WTC11 (cell line): ENCODE results near the gene EVC. TPM values are rescaled to one million over a fixed set of nuclear protein-coding genes. Genes with fewer than 3 reads are reported as not detected.

Source experiments
- ATAC-seq: fragments of 200-7000 bp; cut with Tn5 transposase; 2 replicates; pipeline ENCODE4 v1.10.0; 2021; ENCODE audit warnings: mild to moderate bottlenecking, moderate library complexity
- CTCF ChIA-PET: fragments of 300-600 bp; sonication (Branson Sonifier 250); formaldehyde crosslinking; loops from one replicate; lab custom pipeline; 2021; ENCODE audit warnings: antibody characterized with exemption; lab: Charles Lee
- POLR2A ChIA-PET: fragments of 350-600 bp; sonication (Branson Sonifier 250); formaldehyde crosslinking; loops from one replicate; lab custom pipeline; 2021; ENCODE audit warnings: antibody characterized with exemption; lab: Charles Lee
- DNase-seq: peaks from one replicate; pipeline ENCODE4 v3.0.0; 2021; ENCODE audit warnings: low spot score
- H3K27ac Mint-ChIP-seq: 2 replicates; pipeline ENCODE4 v1.8.0; 2021; ENCODE audit warnings: mixed read lengths
- H3K27me3 Mint-ChIP-seq: 2 replicates; pipeline ENCODE4 v1.8.0; 2021; ENCODE audit warnings: low read depth, mild to moderate bottlenecking, moderate library complexity, mixed read lengths
- H3K36me3 Mint-ChIP-seq: 2 replicates; pipeline ENCODE4 v1.8.0; 2021; ENCODE audit warnings: mixed read lengths
- H3K4me1 Mint-ChIP-seq: 2 replicates; pipeline ENCODE4 v1.8.0; 2022; ENCODE audit warnings: mixed read lengths
- H3K4me3 Mint-ChIP-seq: 2 replicates; pipeline ENCODE4 v1.8.0; 2021; ENCODE audit warnings: mild to moderate bottlenecking, moderate library complexity, mixed read lengths
- H3K9me3 Mint-ChIP-seq: 2 replicates; pipeline ENCODE4 v1.8.0; 2021; ENCODE audit warnings: mixed read lengths
- ATF6 ChIP-seq: sonication (generic); formaldehyde crosslinking; IDR thresholded peaks from 2 replicates; pipeline ENCODE4 v1.8.1; 2023; ENCODE audit warnings: mild to moderate bottlenecking, missing genetic modification reagents
- CDX4 ChIP-seq: fragments of 250-450 bp; sonication (Bioruptor Pico); IDR thresholded peaks from 2 replicates; pipeline ENCODE4 v1.9.0; 2021; ENCODE audit warnings: moderate library complexity, mild to moderate bottlenecking, inconsistent platforms, borderline replicate concordance
- GTF2I ChIP-seq: fragments of 250-450 bp; sonication (Bioruptor Pico); conservative IDR thresholded peaks from 2 replicates; pipeline ENCODE4 v1.4.0; 2021; ENCODE audit warnings: mild to moderate bottlenecking
- IRF1 ChIP-seq: sonication (generic); formaldehyde crosslinking; IDR thresholded peaks from 2 replicates; pipeline ENCODE4 v1.8.0; 2023; ENCODE audit warnings: missing genetic modification reagents
- JUN ChIP-seq: sonication (generic); formaldehyde crosslinking; IDR thresholded peaks from 2 replicates; pipeline ENCODE4 v1.8.0; 2023; ENCODE audit warnings: mild to moderate bottlenecking, missing genetic modification reagents
- KAT7 ChIP-seq: sonication (generic); formaldehyde crosslinking; IDR thresholded peaks from 2 replicates; pipeline ENCODE4 v1.8.1; 2023; ENCODE audit warnings: missing genetic modification reagents, mild to moderate bottlenecking, borderline replicate concordance
- NFATC4 ChIP-seq: fragments of 250-450 bp; sonication (Bioruptor Pico); IDR thresholded peaks from 2 replicates; pipeline ENCODE4 v1.9.0; 2021; ENCODE audit warnings: mild to moderate bottlenecking
- NFE2L1 ChIP-seq: sonication (generic); formaldehyde crosslinking; IDR thresholded peaks from 2 replicates; pipeline ENCODE4 v1.8.1; 2023; ENCODE audit warnings: missing genetic modification reagents
- NR3C1 ChIP-seq: sonication (generic); formaldehyde crosslinking; conservative IDR thresholded peaks from 2 replicates; pipeline ENCODE4 v1.8.1; 2023; ENCODE audit warnings: low read depth, mild to moderate bottlenecking, missing genetic modification reagents
- OVOL2 ChIP-seq: fragments of 250-450 bp; sonication (Bioruptor Pico); IDR thresholded peaks from 2 replicates; pipeline ENCODE4 v1.9.0; 2021; ENCODE audit warnings: mild to moderate bottlenecking, borderline replicate concordance
- PREB ChIP-seq: sonication (generic); formaldehyde crosslinking; IDR thresholded peaks from 2 replicates; pipeline ENCODE4 v1.8.1; 2022; ENCODE audit warnings: mild to moderate bottlenecking, missing genetic modification reagents, moderate library complexity, borderline replicate concordance
- RELA ChIP-seq: sonication (generic); formaldehyde crosslinking; IDR thresholded peaks from 2 replicates; pipeline ENCODE4 v1.8.1; 2022; ENCODE audit warnings: missing genetic modification reagents, mild to moderate bottlenecking, borderline replicate concordance
- SMAD4 ChIP-seq: sonication (generic); formaldehyde crosslinking; IDR thresholded peaks from 2 replicates; pipeline ENCODE4 v1.8.0; 2022; ENCODE audit warnings: mild to moderate bottlenecking, missing genetic modification reagents
- STAT6 ChIP-seq: sonication (generic); formaldehyde crosslinking; conservative IDR thresholded peaks from 2 replicates; pipeline ENCODE4 v1.8.1; 2023; ENCODE audit warnings: mild to moderate bottlenecking, low read depth, missing genetic modification reagents, moderate library complexity
- USF1 ChIP-seq: sonication (generic); formaldehyde crosslinking; IDR thresholded peaks from 2 replicates; pipeline ENCODE4 v1.8.0; 2022; ENCODE audit warnings: mild to moderate bottlenecking, missing genetic modification reagents
- ZBTB43 ChIP-seq: sonication (generic); formaldehyde crosslinking; IDR thresholded peaks from 2 replicates; pipeline ENCODE4 v1.8.1; 2023; ENCODE audit warnings: mild to moderate bottlenecking, missing genetic modification reagents
- ZNF263 ChIP-seq: sonication (generic); formaldehyde crosslinking; IDR thresholded peaks from 2 replicates; pipeline ENCODE4 v1.8.1; 2022; ENCODE audit warnings: low read depth, mild to moderate bottlenecking, moderate library complexity, missing genetic modification reagents
- ZNF396 ChIP-seq: fragments of 250-450 bp; sonication (Bioruptor Pico); IDR thresholded peaks from 2 replicates; pipeline ENCODE4 v1.8.0; 2021; ENCODE audit warnings: mild to moderate bottlenecking, moderate library complexity, borderline replicate concordance
- total RNA-seq: library from RNA; stranded (reverse); gene quantifications from 3 replicates; pipeline ENCODE4 v1.2.3, GENCODE V29; 2021
- TF ChIP-seq, protein P1 (sequence below): sonication (generic); formaldehyde crosslinking; IDR thresholded peaks from 2 replicates; pipeline ENCODE4 v1.8.0; 2022; ENCODE audit warnings: mild to moderate bottlenecking, missing genetic modification reagents
- TF ChIP-seq, protein P2 (sequence below): fragments of 250-450 bp; sonication (Bioruptor Pico); IDR thresholded peaks from 2 replicates; pipeline ENCODE4 v1.9.0; 2021; ENCODE audit warnings: mild to moderate bottlenecking, borderline replicate concordance

EVC gene
- total RNA-seq, 1 experiment from 2014 or later = 12.5 TPM

DNA sequence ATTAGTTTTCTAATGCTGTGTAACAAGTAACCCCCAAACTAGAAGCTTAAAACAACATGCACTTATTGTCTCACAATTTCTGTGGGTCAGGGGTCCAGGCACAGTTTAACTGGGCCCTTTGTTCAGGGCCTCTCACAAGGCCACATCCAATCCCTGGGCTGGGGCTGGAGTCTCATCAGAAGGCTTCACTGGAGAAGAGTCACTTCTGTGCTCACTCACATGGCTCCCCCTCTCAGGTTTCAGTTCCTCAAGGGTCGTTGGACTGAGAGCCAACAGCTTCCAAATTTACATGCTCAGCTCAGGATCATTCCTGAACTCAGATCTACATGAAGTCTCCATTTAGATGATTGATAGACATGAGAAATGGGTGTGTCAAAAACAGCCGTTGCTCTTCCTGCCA is 77.1 kb downstream of the EVC start:
- Mint-ChIP-seq H3K27me3 (no peaks in the 10 kb centered on the region), H3K36me3 (peaks cover 32% of the 10 kb centered on the region), H3K4me3 (no peak overlapping the region), H3K4me1 (peaks cover 5% of the 10 kb centered on the region), H3K9me3 (no peaks in the 10 kb centered on the region), H3K27ac (no peak overlapping the region)
- DNase-seq = no peak
- POLR2A ChIA-PET = no interaction called here
- no peak for ATAC-seq
- CTCF ChIA-PET = no interaction called here
- TF ChIP-seq RELA (CRISPR knock-in tag) (no peak), NFATC4 (no peak), GTF2I (no peak), CDX4 (CRISPR knock-in tag) (no peak), OVOL2 (no peak), SMAD4 (no peak), ZNF263 (no peak), PREB (CRISPR knock-in tag) (no peak), USF1 (CRISPR knock-in tag) (no peak), STAT6 (CRISPR knock-in tag) (no peak), NFE2L1 (CRISPR knock-in tag) (no peak), IRF1 (CRISPR knock-in tag) (no peak), ZBTB43 (CRISPR knock-in tag) (no peak), ATF6 (CRISPR knock-in tag) (no peak), KAT7 (CRISPR knock-in tag) (no peak), JUN (CRISPR knock-in tag) (no peak), NR3C1 (CRISPR knock-in tag) (no peak), ZNF396 (CRISPR knock-in tag) (no peak)
- TF ChIP-seq, protein P1, sequence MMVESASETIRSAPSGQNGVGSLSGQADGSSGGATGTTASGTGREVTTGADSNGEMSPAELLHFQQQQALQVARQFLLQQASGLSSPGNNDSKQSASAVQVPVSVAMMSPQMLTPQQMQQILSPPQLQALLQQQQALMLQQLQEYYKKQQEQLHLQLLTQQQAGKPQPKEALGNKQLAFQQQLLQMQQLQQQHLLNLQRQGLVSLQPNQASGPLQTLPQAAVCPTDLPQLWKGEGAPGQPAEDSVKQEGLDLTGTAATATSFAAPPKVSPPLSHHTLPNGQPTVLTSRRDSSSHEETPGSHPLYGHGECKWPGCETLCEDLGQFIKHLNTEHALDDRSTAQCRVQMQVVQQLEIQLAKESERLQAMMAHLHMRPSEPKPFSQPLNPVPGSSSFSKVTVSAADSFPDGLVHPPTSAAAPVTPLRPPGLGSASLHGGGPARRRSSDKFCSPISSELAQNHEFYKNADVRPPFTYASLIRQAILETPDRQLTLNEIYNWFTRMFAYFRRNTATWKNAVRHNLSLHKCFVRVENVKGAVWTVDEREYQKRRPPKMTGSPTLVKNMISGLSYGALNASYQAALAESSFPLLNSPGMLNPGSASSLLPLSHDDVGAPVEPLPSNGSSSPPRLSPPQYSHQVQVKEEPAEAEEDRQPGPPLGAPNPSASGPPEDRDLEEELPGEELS = no peak
- TF ChIP-seq, protein P2, sequence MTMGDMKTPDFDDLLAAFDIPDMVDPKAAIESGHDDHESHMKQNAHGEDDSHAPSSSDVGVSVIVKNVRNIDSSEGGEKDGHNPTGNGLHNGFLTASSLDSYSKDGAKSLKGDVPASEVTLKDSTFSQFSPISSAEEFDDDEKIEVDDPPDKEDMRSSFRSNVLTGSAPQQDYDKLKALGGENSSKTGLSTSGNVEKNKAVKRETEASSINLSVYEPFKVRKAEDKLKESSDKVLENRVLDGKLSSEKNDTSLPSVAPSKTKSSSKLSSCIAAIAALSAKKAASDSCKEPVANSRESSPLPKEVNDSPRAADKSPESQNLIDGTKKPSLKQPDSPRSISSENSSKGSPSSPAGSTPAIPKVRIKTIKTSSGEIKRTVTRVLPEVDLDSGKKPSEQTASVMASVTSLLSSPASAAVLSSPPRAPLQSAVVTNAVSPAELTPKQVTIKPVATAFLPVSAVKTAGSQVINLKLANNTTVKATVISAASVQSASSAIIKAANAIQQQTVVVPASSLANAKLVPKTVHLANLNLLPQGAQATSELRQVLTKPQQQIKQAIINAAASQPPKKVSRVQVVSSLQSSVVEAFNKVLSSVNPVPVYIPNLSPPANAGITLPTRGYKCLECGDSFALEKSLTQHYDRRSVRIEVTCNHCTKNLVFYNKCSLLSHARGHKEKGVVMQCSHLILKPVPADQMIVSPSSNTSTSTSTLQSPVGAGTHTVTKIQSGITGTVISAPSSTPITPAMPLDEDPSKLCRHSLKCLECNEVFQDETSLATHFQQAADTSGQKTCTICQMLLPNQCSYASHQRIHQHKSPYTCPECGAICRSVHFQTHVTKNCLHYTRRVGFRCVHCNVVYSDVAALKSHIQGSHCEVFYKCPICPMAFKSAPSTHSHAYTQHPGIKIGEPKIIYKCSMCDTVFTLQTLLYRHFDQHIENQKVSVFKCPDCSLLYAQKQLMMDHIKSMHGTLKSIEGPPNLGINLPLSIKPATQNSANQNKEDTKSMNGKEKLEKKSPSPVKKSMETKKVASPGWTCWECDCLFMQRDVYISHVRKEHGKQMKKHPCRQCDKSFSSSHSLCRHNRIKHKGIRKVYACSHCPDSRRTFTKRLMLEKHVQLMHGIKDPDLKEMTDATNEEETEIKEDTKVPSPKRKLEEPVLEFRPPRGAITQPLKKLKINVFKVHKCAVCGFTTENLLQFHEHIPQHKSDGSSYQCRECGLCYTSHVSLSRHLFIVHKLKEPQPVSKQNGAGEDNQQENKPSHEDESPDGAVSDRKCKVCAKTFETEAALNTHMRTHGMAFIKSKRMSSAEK (CRISPR knock-in tag) = no peak
